ENCODE data around the gene SLC45A2.
A peak's percentile ranks its signal among the peaks of the same experiment; 100 is the strongest.

Gene SLC45A2

DNA sequence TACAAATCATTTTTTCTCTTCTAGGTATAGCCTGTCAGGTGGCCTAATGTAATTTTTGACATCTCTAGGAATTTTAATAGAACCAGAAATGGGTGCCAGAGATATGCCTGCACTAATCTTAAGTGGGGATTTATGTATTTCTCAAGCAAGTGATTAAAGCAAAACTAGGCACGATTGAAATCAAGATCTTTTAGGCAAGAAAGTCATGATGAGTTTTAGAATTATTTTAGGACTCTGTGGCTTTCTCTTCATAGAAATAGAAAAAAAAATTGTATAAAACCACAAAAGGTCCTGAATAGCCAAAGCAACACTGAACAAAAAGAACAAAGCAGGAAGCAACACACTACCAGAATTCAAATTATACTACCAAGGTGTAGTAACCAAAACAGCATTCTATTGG lies 24.3 kb upstream of the SLC45A2 start:
- no peaks in the 10 kb centered on the region for H3K36me3 ChIP-seq (ENCODE audit: insufficient read depth, low read length)
- no peaks in the 10 kb centered on the region for H3K9me2 ChIP-seq (ENCODE audit: low read depth, low read length)
- TF ChIP-seq, protein P1, sequence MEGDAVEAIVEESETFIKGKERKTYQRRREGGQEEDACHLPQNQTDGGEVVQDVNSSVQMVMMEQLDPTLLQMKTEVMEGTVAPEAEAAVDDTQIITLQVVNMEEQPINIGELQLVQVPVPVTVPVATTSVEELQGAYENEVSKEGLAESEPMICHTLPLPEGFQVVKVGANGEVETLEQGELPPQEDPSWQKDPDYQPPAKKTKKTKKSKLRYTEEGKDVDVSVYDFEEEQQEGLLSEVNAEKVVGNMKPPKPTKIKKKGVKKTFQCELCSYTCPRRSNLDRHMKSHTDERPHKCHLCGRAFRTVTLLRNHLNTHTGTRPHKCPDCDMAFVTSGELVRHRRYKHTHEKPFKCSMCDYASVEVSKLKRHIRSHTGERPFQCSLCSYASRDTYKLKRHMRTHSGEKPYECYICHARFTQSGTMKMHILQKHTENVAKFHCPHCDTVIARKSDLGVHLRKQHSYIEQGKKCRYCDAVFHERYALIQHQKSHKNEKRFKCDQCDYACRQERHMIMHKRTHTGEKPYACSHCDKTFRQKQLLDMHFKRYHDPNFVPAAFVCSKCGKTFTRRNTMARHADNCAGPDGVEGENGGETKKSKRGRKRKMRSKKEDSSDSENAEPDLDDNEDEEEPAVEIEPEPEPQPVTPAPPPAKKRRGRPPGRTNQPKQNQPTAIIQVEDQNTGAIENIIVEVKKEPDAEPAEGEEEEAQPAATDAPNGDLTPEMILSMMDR (IDR thresholded peaks at IDR 0.05; ENCODE audit: low read length): no peak
- no peak for TF ChIP-seq EZH2 (IDR thresholded peaks at IDR 0.05; ENCODE audit: borderline replicate concordance, low read length)
- H2AFZ ChIP-seq (ENCODE audit: low read length): peak overlapping the region; percentile 64; the same call in 1 of the 2 replicates
- no peaks in the 10 kb centered on the region for H4K20me1 ChIP-seq (ENCODE audit: insufficient read depth, low read length)
- H3K4me3 ChIP-seq (ENCODE audit: low read depth, low read length, poor library complexity, severe bottlenecking): peak overlapping the region; percentile 66
- H3K4me1 ChIP-seq (ENCODE audit: insufficient read depth, low read length, severe bottlenecking): peaks cover 17% of the 10 kb centered on the region
- H3F3A ChIP-seq (ENCODE audit: insufficient read depth, low read length): no peaks in the 10 kb centered on the region
- H3K4me2 ChIP-seq (ENCODE audit: low read length): peak overlapping the region; percentile 95
- H3K9ac ChIP-seq (ENCODE audit: low read length): peak overlapping the region; percentile 74
- H3K9me3 ChIP-seq (ENCODE audit: low read length): no peaks in the 10 kb centered on the region
- no peaks in the 10 kb centered on the region for H3K79me2 ChIP-seq (ENCODE audit: insufficient read depth, low read length)
- no peak overlapping the region for H3K27ac ChIP-seq (ENCODE audit: low read depth, low read length, poor library complexity, severe bottlenecking)
- H3K27me3 ChIP-seq (ENCODE audit: insufficient read depth, low read length): no peaks in the 10 kb centered on the region

DNA sequence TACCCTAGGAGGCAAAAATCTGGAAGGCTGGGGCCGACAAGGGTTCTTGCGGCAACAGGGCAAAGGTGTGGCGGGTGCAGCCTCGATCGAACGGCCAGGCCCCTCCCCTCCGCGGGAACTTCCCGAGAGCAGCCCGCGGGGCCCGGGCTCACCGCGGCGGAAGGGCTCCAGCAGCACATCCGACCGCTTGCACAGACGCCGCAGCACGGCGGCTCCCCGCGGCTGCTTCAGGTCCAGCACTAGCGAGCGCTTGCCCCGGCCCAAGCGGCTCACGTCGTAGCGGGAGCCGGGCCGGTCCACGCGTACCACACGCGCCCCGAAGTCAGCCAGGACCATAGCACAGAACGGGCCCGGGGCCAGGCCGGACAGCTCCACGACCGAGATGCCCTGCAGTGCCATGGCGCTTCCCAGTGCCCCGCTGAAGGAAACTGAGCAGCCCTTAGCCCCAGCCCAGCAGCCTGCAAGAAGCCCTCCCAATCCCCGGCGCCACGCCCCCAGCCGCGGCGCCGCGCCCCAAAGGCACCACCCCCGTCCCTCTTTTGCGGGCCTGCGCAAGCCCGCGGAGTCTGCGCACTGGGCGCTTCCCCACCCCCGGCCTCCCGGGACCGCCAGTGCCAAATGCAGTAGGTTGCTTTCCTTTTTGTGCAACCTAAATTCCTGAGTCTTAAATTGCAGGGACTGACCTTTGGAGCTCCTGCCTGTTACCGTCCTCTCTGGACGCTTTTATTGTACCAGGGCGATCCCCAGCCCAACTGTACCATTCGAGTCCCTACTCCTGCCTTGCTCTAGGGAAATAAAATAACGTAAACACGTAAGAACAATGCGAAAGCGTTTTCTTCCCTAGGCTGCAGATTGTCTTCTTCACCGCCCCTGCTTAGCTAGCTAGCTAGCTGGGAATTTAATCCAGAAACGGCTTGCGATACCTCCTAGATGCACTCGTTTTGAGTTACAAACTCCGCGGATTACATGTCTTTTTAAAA lies 23.4 kb upstream of the SLC45A2 start, which contains the start of gene AMACR:
Gene AMACR, minus strand, starts transcription at position 430 of the 980 bp plus-strand sequence. Its CDS starts 31 bp downstream, at position 399.
- Histone ChIP-seq H2AFZ (ENCODE audit: low read length) (peak within 1 kb of the TSS; percentile 91), H3K36me3 (ENCODE audit: insufficient read depth, low read length) (no peaks in the 10 kb centered on the region), H3K9ac (ENCODE audit: low read length) (peak within 1 kb of the TSS; percentile 81), H3K27ac (ENCODE audit: low read depth, low read length, poor library complexity, severe bottlenecking) (peak within 1 kb of the TSS; percentile 19), H3K4me1 (ENCODE audit: insufficient read depth, low read length, severe bottlenecking) (peaks cover 17% of the 10 kb centered on the region), H3K9me3 (ENCODE audit: low read length) (no peaks in the 10 kb centered on the region), H3K4me3 (ENCODE audit: low read depth, low read length, poor library complexity, severe bottlenecking) (peak within 1 kb of the TSS; percentile 66), H3K79me2 (ENCODE audit: insufficient read depth, low read length) (no peaks in the 10 kb centered on the region), H4K20me1 (ENCODE audit: insufficient read depth, low read length) (no peaks in the 10 kb centered on the region), H3F3A (ENCODE audit: insufficient read depth, low read length) (no peaks in the 10 kb centered on the region), H3K4me2 (ENCODE audit: low read length) (peak within 1 kb of the TSS; percentile 95), H3K9me2 (ENCODE audit: low read depth, low read length) (no peaks in the 10 kb centered on the region), H3K27me3 (ENCODE audit: insufficient read depth, low read length) (no peaks in the 10 kb centered on the region)
- TF ChIP-seq, protein P1 (IDR thresholded peaks at IDR 0.05; ENCODE audit: low read length): no peak
- no peak for TF ChIP-seq EZH2 (IDR thresholded peaks at IDR 0.05; ENCODE audit: borderline replicate concordance, low read length)

DNA sequence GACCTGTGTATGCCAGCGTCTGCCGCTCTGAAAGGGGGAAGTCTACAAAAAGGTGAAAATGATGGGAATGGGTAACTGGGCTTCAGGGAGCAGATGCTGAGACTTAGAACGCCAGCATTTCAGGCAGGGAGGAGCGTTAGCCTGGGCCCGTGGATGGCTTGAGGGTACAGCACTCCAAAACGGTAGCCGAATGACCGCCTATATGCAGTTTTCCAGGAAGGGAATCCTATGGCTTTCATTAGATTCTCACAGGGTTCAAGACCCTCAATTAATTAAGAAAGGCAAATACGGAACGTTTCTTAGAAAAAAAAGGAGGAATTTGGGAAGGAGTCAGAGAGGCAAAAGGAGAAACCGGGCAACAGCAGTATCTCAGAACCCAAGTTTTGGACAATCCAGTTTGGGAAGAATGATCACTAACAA lies 22.7 kb upstream of the SLC45A2 start:
- H2AFZ ChIP-seq (ENCODE audit: low read length): peak overlapping the region; percentile 91; the same call in 1 of the 2 replicates
- H3K27ac ChIP-seq (ENCODE audit: low read depth, low read length, poor library complexity, severe bottlenecking): peak overlapping the region; percentile 19
- H3K36me3 ChIP-seq (ENCODE audit: insufficient read depth, low read length): no peaks in the 10 kb centered on the region
- H3K9me3 ChIP-seq (ENCODE audit: low read length): no peaks in the 10 kb centered on the region
- H3K9me2 ChIP-seq (ENCODE audit: low read depth, low read length): no peaks in the 10 kb centered on the region
- H4K20me1 ChIP-seq (ENCODE audit: insufficient read depth, low read length): no peaks in the 10 kb centered on the region
- no peak for TF ChIP-seq EZH2 (IDR thresholded peaks at IDR 0.05; ENCODE audit: borderline replicate concordance, low read length)
- TF ChIP-seq, protein P1 (IDR thresholded peaks at IDR 0.05; ENCODE audit: low read length): no peak
- H3K27me3 ChIP-seq (ENCODE audit: insufficient read depth, low read length): no peaks in the 10 kb centered on the region
- H3K4me1 ChIP-seq (ENCODE audit: insufficient read depth, low read length, severe bottlenecking): peaks cover 17% of the 10 kb centered on the region
- peak overlapping the region; percentile 66 for H3K4me3 ChIP-seq (ENCODE audit: low read depth, low read length, poor library complexity, severe bottlenecking)
- H3K4me2 ChIP-seq (ENCODE audit: low read length): peak overlapping the region; percentile 95
- H3K9ac ChIP-seq (ENCODE audit: low read length): peak overlapping the region; percentile 81
- H3F3A ChIP-seq (ENCODE audit: insufficient read depth, low read length): no peaks in the 10 kb centered on the region
- H3K79me2 ChIP-seq (ENCODE audit: insufficient read depth, low read length): no peaks in the 10 kb centered on the region

All from OCI-LY1 (cell line).